ENCODE data around the gene CDKN2B-AS1.

- TF ChIP-seq TAF1 (IDR thresholded peaks at IDR 0.05; ENCODE audit: low read depth, low read length) (no peak), POLR2AphosphoS5 (IDR thresholded peaks at IDR 0.05; ENCODE audit: low read depth, low read length) (no peak), POLR2A (IDR thresholded peaks at IDR 0.05; ENCODE audit: low read depth, low read length) (no peak), SPI1 (IDR thresholded peaks at IDR 0.05; ENCODE audit: low read depth, low read length) (no peak), PAX5 (IDR thresholded peaks at IDR 0.05; ENCODE audit: insufficient read depth, low read length, severe bottlenecking) (no peak)
Measured at GRCh38 chr9:21994556-21995005, at the start of gene CDKN2B-AS1.

Measured in GM12891 (cell line).